Cardiac muscle cell (in vitro differentiated cells and primary cell): Measurements from ENCODE around the gene RBM19. TPM values are rescaled to one million over a fixed set of nuclear protein-coding genes. Genes with fewer than 3 reads are reported as not detected.
A peak's percentile ranks its signal among the peaks of the same experiment; 100 is the strongest.

Experiments
- DNase-seq, 2 donors: peaks; one replicate each; pipeline versions ENCODE4 v3.0.0 to v3.0.0-alpha.2; 2010 to 2017; ENCODE audit warnings: low read depth in 1 of 2, low spot score in 1 of 2
- H3K27ac ChIP-seq: fragments of 200-600 bp; sonication (generic); 2 replicates; pipeline ENCODE4 v1.5.1; 2016
- H3K27me3 ChIP-seq: fragments of 200-600 bp; sonication (generic); 2 replicates; pipeline ENCODE4 v1.6.0; 2016; ENCODE audit warnings: control low read depth
- H3K36me3 ChIP-seq: fragments of 200-600 bp; sonication (generic); 2 replicates; pipeline ENCODE4 v1.5.1; 2016; ENCODE audit warnings: control low read depth
- H3K4me1 ChIP-seq: fragments of 200-600 bp; sonication (generic); 2 replicates; pipeline ENCODE4 v1.8.1; 2017; ENCODE audit warnings: low read depth, mild to moderate bottlenecking, mixed run types
- H3K4me3 ChIP-seq: fragments of 200-600 bp; sonication (generic); 2 replicates; pipeline ENCODE4 v1.5.1; 2016; ENCODE audit warnings: mild to moderate bottlenecking
- H3K9me3 ChIP-seq: fragments of 200-600 bp; sonication (generic); 2 replicates; pipeline ENCODE4 v1.5.1; 2017; ENCODE audit warnings: low read depth, mild to moderate bottlenecking, control low read depth
- polyA plus RNA-seq: library from polyadenylated mRNA; unstranded; fragments of >200 nt; fragmentation: Nextera tagmentation; extraction: Ambion mirVana; gene quantifications from 2 replicates; pipeline ENCODE4 v1.2.1, GENCODE V29; 2016
- total RNA-seq: library from RNA; depleted of rRNA; stranded (reverse); fragments of >200 nt; gene quantifications from 2 replicates; pipeline ENCODE4 v1.2.3, GENCODE V29; 2016
- TF ChIP-seq, protein P1 (sequence below): IDR thresholded peaks from 2 replicates; pipeline ENCODE4 v1.5.1; 2012; ENCODE audit warnings: low read depth, mild to moderate bottlenecking, low read length

RBM19 gene
- total and polyA plus RNA-seq, 2 experiments from 2014 or later: 28.1 to 31.0 TPM

DNA sequence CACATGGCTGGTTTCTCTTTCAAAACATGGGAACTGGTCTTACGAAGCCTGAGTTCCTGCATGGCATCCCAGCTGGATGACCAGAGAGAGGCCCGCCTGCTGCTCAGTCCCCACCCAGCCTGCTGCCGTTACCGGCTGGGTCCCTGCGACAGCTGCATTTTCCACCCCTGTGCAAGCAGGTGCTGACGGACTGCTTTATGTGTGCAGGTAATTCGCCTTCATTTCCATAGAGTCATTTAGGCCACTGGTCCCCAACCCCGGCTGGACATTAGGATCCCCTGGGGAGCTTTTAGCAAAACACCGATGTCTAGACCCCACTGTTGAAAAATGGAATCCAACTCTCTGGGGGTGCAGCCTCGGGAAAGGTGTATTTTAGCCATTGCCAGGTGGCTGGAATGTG, 51.9 kb downstream of the RBM19 start:
- H3K27ac ChIP-seq: no peak overlapping the region
- no peaks in the 10 kb centered on the region for H3K9me3 ChIP-seq
- no peaks in the 10 kb centered on the region for H3K27me3 ChIP-seq
- no peak overlapping the region for H3K4me3 ChIP-seq
- no peaks in the 10 kb centered on the region for H3K36me3 ChIP-seq
- no peak for DNase-seq
- TF ChIP-seq, protein P1, sequence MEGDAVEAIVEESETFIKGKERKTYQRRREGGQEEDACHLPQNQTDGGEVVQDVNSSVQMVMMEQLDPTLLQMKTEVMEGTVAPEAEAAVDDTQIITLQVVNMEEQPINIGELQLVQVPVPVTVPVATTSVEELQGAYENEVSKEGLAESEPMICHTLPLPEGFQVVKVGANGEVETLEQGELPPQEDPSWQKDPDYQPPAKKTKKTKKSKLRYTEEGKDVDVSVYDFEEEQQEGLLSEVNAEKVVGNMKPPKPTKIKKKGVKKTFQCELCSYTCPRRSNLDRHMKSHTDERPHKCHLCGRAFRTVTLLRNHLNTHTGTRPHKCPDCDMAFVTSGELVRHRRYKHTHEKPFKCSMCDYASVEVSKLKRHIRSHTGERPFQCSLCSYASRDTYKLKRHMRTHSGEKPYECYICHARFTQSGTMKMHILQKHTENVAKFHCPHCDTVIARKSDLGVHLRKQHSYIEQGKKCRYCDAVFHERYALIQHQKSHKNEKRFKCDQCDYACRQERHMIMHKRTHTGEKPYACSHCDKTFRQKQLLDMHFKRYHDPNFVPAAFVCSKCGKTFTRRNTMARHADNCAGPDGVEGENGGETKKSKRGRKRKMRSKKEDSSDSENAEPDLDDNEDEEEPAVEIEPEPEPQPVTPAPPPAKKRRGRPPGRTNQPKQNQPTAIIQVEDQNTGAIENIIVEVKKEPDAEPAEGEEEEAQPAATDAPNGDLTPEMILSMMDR: no peak
- H3K4me1 ChIP-seq: no peaks in the 10 kb centered on the region

- no peaks in the 10 kb centered on the region for H3K36me3 ChIP-seq
- H3K4me1 ChIP-seq: no peaks in the 10 kb centered on the region
- no peak overlapping the region for H3K27ac ChIP-seq
- H3K4me3 ChIP-seq: no peak overlapping the region
- H3K9me3 ChIP-seq: no peaks in the 10 kb centered on the region
- TF ChIP-seq, protein P1: peak; percentile 99
- no peaks in the 10 kb centered on the region for H3K27me3 ChIP-seq
- peak; percentile 81 for DNase-seq
Observed at GRCh38 chr12:113912760-113913329, 53.3 kb downstream of the RBM19 start.

GRCh38 chr12:113911971-113912759, 54.0 kb downstream of the RBM19 start:
- no peaks in the 10 kb centered on the region for H3K4me1 ChIP-seq
- no peaks in the 10 kb centered on the region for H3K27me3 ChIP-seq
- no peak for DNase-seq
- no peak overlapping the region for H3K27ac ChIP-seq
- no peaks in the 10 kb centered on the region for H3K9me3 ChIP-seq
- no peaks in the 10 kb centered on the region for H3K36me3 ChIP-seq
- H3K4me3 ChIP-seq: no peak overlapping the region
- TF ChIP-seq, protein P1: no peak

- H3K27ac ChIP-seq: no peak overlapping the region
- H3K36me3 ChIP-seq: no peaks in the 10 kb centered on the region
- no peaks in the 10 kb centered on the region for H3K4me1 ChIP-seq
- no peak for DNase-seq
- H3K27me3 ChIP-seq: no peaks in the 10 kb centered on the region
- no peak overlapping the region for H3K4me3 ChIP-seq
- TF ChIP-seq, protein P1: no peak
- H3K9me3 ChIP-seq: no peaks in the 10 kb centered on the region
Observed at GRCh38 chr12:113910751-113911272, 55.3 kb downstream of the RBM19 start.

- H3K4me1 ChIP-seq: no peaks in the 10 kb centered on the region
- DNase-seq: no peak
- TF ChIP-seq, protein P1: no peak
- H3K4me3 ChIP-seq: no peak overlapping the region
- no peaks in the 10 kb centered on the region for H3K9me3 ChIP-seq
- no peaks in the 10 kb centered on the region for H3K36me3 ChIP-seq
- no peaks in the 10 kb centered on the region for H3K27me3 ChIP-seq
- no peak overlapping the region for H3K27ac ChIP-seq
Observed at GRCh38 chr12:113909776-113910420, 56.2 kb downstream of the RBM19 start.
